CD4-positive, alpha-beta T cell (primary cell): ENCODE data around the gene JMJD6. TPM values are rescaled to one million over a fixed set of nuclear protein-coding genes. Genes with fewer than 3 reads are reported as not detected.

Experiments
- ATAC-seq: fragments of 200-7000 bp; cut with Tn5 transposase; one replicate; pipeline ENCODE4 v1.10.0; 2022; ENCODE audit warnings: mild to moderate bottlenecking; ENCODE audit not compliant: poor library complexity
- CTCF ChIA-PET: fragments of 350-600 bp; sonication (Branson Sonifier 250); formaldehyde crosslinking; loops from one replicate; lab custom pipeline; 2021; ENCODE audit warnings: antibody characterized with exemption, inconsistent platforms; lab: Charles Lee
- POLR2A ChIA-PET: fragments of 350-600 bp; sonication (Branson Sonifier 250); formaldehyde crosslinking; loops from one replicate; lab custom pipeline; 2021; ENCODE audit warnings: antibody characterized with exemption, inconsistent platforms; lab: Charles Lee
- DNase-seq, 14 experiments: peaks; one replicate each; pipeline ENCODE4 v3.0.0-alpha.2; 2013 to 2020; ENCODE audit warnings: mixed read lengths in 2 of 14
- H3K27ac ChIP-seq, 2 donors: one replicate each; pipeline versions ENCODE4 v1.5.1 to v1.7.0; 2013; ENCODE audit warnings: low read length in 2 of 2, low read depth in 1 of 2, mild to moderate bottlenecking in 1 of 2
- H3K27me3 ChIP-seq, 2 experiments: 1 replicate in 1 of 2; 2 replicates in 1 of 2; pipeline versions ENCODE4 v1.6.1 to v1.7.0; 2013; ENCODE audit warnings: low read length in 2 of 2, control low read depth in 1 of 2, mild to moderate bottlenecking in 1 of 2, moderate library complexity in 1 of 2; ENCODE audit not compliant: insufficient read depth in 2 of 2, control insufficient read depth in 1 of 2
- H3K36me3 ChIP-seq: one replicate; pipeline ENCODE4 v1.6.1; 2013; ENCODE audit warnings: low read length, control low read depth; ENCODE audit not compliant: insufficient read depth
- H3K4me1 ChIP-seq: one replicate; pipeline ENCODE4 v1.6.1; 2013; ENCODE audit warnings: low read length, control low read depth; ENCODE audit not compliant: insufficient read depth
- H3K4me3 ChIP-seq: one replicate; pipeline ENCODE4 v1.5.1; 2013; ENCODE audit warnings: mild to moderate bottlenecking, low read length, moderate library complexity
- H3K9me3 ChIP-seq, 2 experiments: 1 replicate in 1 of 2; 2 replicates in 1 of 2; pipeline versions ENCODE4 v1.6.1 to v1.7.0; 2013; ENCODE audit warnings: low read length in 2 of 2, mild to moderate bottlenecking in 2 of 2, control low read depth in 1 of 2, moderate library complexity in 1 of 2; ENCODE audit not compliant: control insufficient read depth in 1 of 2, insufficient read depth in 1 of 2
- H3K27ac Mint-ChIP-seq: one replicate; pipeline ENCODE4 v1.8.0; 2020; ENCODE audit warnings: mixed read lengths
- H3K27me3 Mint-ChIP-seq: one replicate; pipeline ENCODE4 v1.8.0; 2021; ENCODE audit warnings: mixed read lengths
- H3K36me3 Mint-ChIP-seq: one replicate; pipeline ENCODE4 v1.8.0; 2021; ENCODE audit warnings: low read depth, mixed read lengths
- H3K4me1 Mint-ChIP-seq: one replicate; pipeline ENCODE4 v1.8.0; 2021; ENCODE audit warnings: low read depth, mixed read lengths
- H3K4me3 Mint-ChIP-seq: one replicate; pipeline ENCODE4 v1.8.0; 2020; ENCODE audit warnings: mild to moderate bottlenecking, mixed read lengths
- H3K9me3 Mint-ChIP-seq: one replicate; pipeline ENCODE4 v1.8.0; 2020; ENCODE audit warnings: mixed read lengths
- intact Hi-C, 2 experiments: fragments of 100-400 bp; cut with DNase I in 1 of 2; cut with micrococcal nuclease in 1 of 2; formaldehyde crosslinking; loops; one replicate each; pipeline versions ENCODE4 v1.15.1 to v1.9.0; 2023 to 2025; cut with DNase I, micrococcal nuclease
- total RNA-seq, 174 experiments: library from RNA in 2 of 174; stranded (reverse) in 2 of 174; gene quantifications; one replicate each; pipeline ENCODE4 v1.2.3 and lab custom pipeline; 2021 to 2026
- TF ChIP-seq, protein P1 (sequence below): fragments of 200-600 bp; IDR thresholded peaks from one replicate; pipeline ENCODE4 v1.8.0; 2022; ENCODE audit warnings: antibody characterized with exemption, mild to moderate bottlenecking

JMJD6 gene
- total RNA-seq, 2 experiments from 2014 or later, result 133 to 134 TPM

DNA sequence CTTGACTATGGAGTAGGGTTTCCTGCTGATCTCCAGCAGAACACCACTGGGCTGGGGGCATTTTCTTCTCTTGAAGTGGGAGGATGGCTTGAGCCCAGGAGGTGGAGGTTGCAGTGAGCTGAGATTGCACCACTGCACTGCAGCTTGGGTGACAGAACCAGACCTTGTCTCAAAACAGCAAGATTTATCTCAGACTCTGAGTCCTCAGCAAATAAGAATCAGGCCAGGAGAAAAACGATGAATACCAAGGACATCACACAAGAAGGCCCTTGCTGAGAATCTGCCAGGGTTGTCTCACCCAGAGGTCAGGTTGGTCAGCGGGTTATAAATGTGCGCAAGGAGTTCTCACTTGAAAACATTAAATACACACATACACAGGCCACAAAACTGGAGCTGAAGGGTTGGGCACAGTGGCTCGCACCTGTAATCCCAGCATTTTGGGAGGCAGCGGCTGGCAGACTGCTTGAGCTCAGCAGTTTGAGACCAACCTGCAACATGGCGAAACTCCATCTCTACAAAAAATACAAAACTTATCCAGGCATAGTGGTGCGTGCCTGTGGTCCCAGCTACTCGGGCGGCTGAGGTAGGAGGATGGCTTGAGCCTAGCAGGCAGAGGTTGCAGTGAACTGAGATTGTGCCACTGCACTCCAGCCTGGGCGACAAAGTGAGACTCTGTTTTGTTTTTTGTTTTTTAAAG lies 23.3 kb downstream of the JMJD6 start:
- H3K4me3 Mint-ChIP-seq, result no peak overlapping the region
- Histone ChIP-seq H3K27ac (no peak overlapping the region), H3K9me3 (no peaks in the 10 kb centered on the region), H3K4me3 (no peak overlapping the region), H3K36me3 (no peaks in the 10 kb centered on the region), H3K27me3 (no peaks in the 10 kb centered on the region), H3K4me1 (peaks cover 3% of the 10 kb centered on the region)
- ChIA-PET CTCF (no interaction called here), POLR2A (interaction anchor here (0.6 kb wide), 1 partner anchor 1239 kb away, joined by 3 read pairs; no protein-coding TSS in a partner anchor)
- H3K27ac Mint-ChIP-seq, result no peak overlapping the region
- H3K27me3 Mint-ChIP-seq, result no peaks in the 10 kb centered on the region
- H3K36me3 Mint-ChIP-seq, result no peaks in the 10 kb centered on the region
- no peaks in the 10 kb centered on the region for H3K9me3 Mint-ChIP-seq
- ATAC-seq, result no peak
- intact Hi-C loops, result no loop called here
- TF ChIP-seq, protein P1, sequence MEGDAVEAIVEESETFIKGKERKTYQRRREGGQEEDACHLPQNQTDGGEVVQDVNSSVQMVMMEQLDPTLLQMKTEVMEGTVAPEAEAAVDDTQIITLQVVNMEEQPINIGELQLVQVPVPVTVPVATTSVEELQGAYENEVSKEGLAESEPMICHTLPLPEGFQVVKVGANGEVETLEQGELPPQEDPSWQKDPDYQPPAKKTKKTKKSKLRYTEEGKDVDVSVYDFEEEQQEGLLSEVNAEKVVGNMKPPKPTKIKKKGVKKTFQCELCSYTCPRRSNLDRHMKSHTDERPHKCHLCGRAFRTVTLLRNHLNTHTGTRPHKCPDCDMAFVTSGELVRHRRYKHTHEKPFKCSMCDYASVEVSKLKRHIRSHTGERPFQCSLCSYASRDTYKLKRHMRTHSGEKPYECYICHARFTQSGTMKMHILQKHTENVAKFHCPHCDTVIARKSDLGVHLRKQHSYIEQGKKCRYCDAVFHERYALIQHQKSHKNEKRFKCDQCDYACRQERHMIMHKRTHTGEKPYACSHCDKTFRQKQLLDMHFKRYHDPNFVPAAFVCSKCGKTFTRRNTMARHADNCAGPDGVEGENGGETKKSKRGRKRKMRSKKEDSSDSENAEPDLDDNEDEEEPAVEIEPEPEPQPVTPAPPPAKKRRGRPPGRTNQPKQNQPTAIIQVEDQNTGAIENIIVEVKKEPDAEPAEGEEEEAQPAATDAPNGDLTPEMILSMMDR, result no peak
- no peak for DNase-seq
- H3K4me1 Mint-ChIP-seq, result no peaks in the 10 kb centered on the region

DNA sequence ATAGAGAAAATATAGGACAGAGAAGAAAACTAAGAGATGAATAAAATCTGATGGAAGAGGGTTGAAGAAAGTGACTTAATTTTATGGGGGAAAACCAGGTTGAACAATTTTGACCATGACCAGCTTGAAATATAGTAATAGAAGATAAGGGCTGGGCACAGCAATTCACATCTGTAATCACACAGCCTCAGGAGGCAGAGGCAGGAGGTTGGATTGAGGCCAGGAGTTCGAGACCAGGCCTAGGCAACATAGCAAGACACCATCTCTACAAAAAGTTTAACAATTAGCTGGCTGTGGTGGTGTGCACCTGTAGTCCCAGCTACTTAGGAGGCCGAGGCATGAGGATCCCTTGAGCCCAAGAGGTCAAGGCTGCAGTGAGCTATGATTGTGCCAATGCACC lies 24.3 kb downstream of the JMJD6 start:
- H3K4me1 ChIP-seq, result peaks cover 3% of the 10 kb centered on the region
- H3K4me3 ChIP-seq, result no peak overlapping the region
- no peaks in the 10 kb centered on the region for H3K27me3 Mint-ChIP-seq
- H3K9me3 ChIP-seq, result no peaks in the 10 kb centered on the region
- no peak overlapping the region for H3K27ac ChIP-seq
- no peaks in the 10 kb centered on the region for H3K27me3 ChIP-seq
- ATAC-seq (no peak), DNase-seq (no peak)
- H3K36me3 Mint-ChIP-seq, result no peaks in the 10 kb centered on the region
- intact Hi-C loops, result no loop called here
- TF ChIP-seq, protein P1, result no peak
- no peaks in the 10 kb centered on the region for H3K36me3 ChIP-seq
- no peak overlapping the region for H3K27ac Mint-ChIP-seq
- CTCF ChIA-PET, result interaction anchor here (0.6 kb wide), 1 partner anchor 714 kb away, joined by 3 read pairs; no protein-coding TSS in a partner anchor
- POLR2A ChIA-PET, result no interaction called here
- no peaks in the 10 kb centered on the region for H3K4me1 Mint-ChIP-seq
- no peak overlapping the region for H3K4me3 Mint-ChIP-seq
- no peaks in the 10 kb centered on the region for H3K9me3 Mint-ChIP-seq

GRCh38 chr17:76701471-76701967 lies 24.9 kb downstream of the JMJD6 start:
- no peaks in the 10 kb centered on the region for H3K9me3 Mint-ChIP-seq
- H3K36me3 Mint-ChIP-seq, result no peaks in the 10 kb centered on the region
- Histone ChIP-seq H3K4me1 (peaks cover 3% of the 10 kb centered on the region), H3K27ac (no peak overlapping the region), H3K9me3 (no peaks in the 10 kb centered on the region), H3K4me3 (no peak overlapping the region), H3K36me3 (no peaks in the 10 kb centered on the region), H3K27me3 (no peaks in the 10 kb centered on the region)
- no peak overlapping the region for H3K27ac Mint-ChIP-seq
- no peak overlapping the region for H3K4me3 Mint-ChIP-seq
- DNase-seq (no peak), ATAC-seq (no peak)
- H3K27me3 Mint-ChIP-seq, result no peaks in the 10 kb centered on the region
- CTCF ChIA-PET, result no interaction called here
- POLR2A ChIA-PET, result no interaction called here
- TF ChIP-seq, protein P1, result no peak
- intact Hi-C loops, result no loop called here
- no peaks in the 10 kb centered on the region for H3K4me1 Mint-ChIP-seq
